Measurements from ENCODE around the gene PGAP6. TPM values are rescaled to one million over a fixed set of nuclear protein-coding genes. Genes with fewer than 3 reads are reported as not detected.

Gene PGAP6
- total and polyA plus RNA-seq, 2 of the 13 experiments (the other 11 are each of a cell fraction or from before 2014, with no cell fraction given): 52.7 to 136 TPM

- TF ChIP-seq SNAPC4 (CRISPR knock-in tag; IDR thresholded peaks at IDR 0.05) (no peak), MXI1 (IDR thresholded peaks at IDR 0.05; ENCODE audit: borderline replicate concordance, low read depth, low read length) (0 out of 3 replicates have a peak, but pooled peaks have one; percentile 6), SP1 (IDR thresholded peaks at IDR 0.05) (no peak), SP1 (CRISPR knock-in tag; IDR thresholded peaks at IDR 0.05) (no peak)
Measured at GRCh38 chr16:424623-425081, 42.9 kb upstream of the PGAP6 start (continued).

- peaks cover 16% of the 10 kb centered on the region for H4K20me1 ChIP-seq (ENCODE audit: insufficient read depth, low read length)
- H3K9ac ChIP-seq (ENCODE audit: insufficient read depth, low read depth, low read length): peak overlapping the region; percentile 68; the same call in 1 of the 2 replicates
- in situ Hi-C loops (cut with HindIII; ENCODE audit: extremely low pct_ligation_motif_present, low pct_unique_long_range_greater_than_20kb) (no loop called here), intact Hi-C loops (cut with micrococcal nuclease; ENCODE audit: unreplicated experiment) (loop anchor here (2.0 kb wide), 1 partner anchor 19 kb away; no protein-coding TSS in a partner anchor)
- H3K36me3 ChIP-seq (replicated peaks in 1 of 2; ENCODE audit: control insufficient read depth in 1 of 2, insufficient read depth in 2 of 2, low read length in 2 of 2): no peaks in the 10 kb centered on the region
- FAIRE-seq: no peak
- H3K9me3 ChIP-seq (ENCODE audit: low read length): no peaks in the 10 kb centered on the region
- peaks cover 40% of the 10 kb centered on the region for H3K4me1 ChIP-seq (ENCODE audit: insufficient read depth, low read length)
- TSS peak; percentile 72 for BruUV-seq (replicated peaks)
- no peak overlapping the region for H2AFZ ChIP-seq (ENCODE audit: low read length)
- 1% methylated on average over 15 of the region's 20 CpGs for WGBS (ENCODE audit: low lambda C conversion rate)
- peak overlapping the region; percentile 98 for H3K4me2 ChIP-seq (ENCODE audit: low read depth, low read length)
- ChIA-PET POLR2A (interaction anchor here (1.2 to 3.1 kb wide), 4 partner anchors 12 to 50 kb away, joined by 3 to 21 read pairs (median 13); partner anchors contain the start of gene DECR2), CTCF (ENCODE audit: low intra/inter-chr PET ratio, low total read pairs) (no interaction called here)
- no peaks in the 10 kb centered on the region; a peak in 1 of 5 replicates for H3K27me3 ChIP-seq (ENCODE audit: control insufficient read depth in 1 of 2, insufficient read depth in 2 of 2, low read length in 2 of 2)
- H3K79me2 ChIP-seq (ENCODE audit: insufficient read depth, low read length): peaks cover 27% of the 10 kb centered on the region
- H3K27ac ChIP-seq (ENCODE audit: extremely low read length, insufficient read depth, low read length): no peak overlapping the region
- ATAC-seq: peak; percentile 58
- peak; percentile 30 for DNase-seq (ENCODE audit: low spot score)
- peak overlapping the region; percentile 66 to 95 (median 87) for H3K4me3 ChIP-seq (replicated peaks in 1 of 3; ENCODE audit: insufficient read depth in 1 of 3, low read depth in 2 of 3, low read length in 3 of 3)
- TF ChIP-seq ZNF34 (CRISPR knock-in tag; IDR thresholded peaks at IDR 0.05; ENCODE audit: borderline replicate concordance) (no peak), ZFP36L1 (CRISPR knock-in tag; IDR thresholded peaks at IDR 0.05) (no peak), ETV6 (CRISPR knock-in tag; conservative IDR thresholded peaks at IDR 0.05) (no peak), PCBP1 (IDR thresholded peaks at IDR 0.05; ENCODE audit: borderline replicate concordance, low read depth, low read length) (no peak), ADNP (CRISPR knock-in tag; IDR thresholded peaks at IDR 0.05) (no peak), LCORL (IDR thresholded peaks at IDR 0.05) (no peak), LCORL (CRISPR knock-in tag; IDR thresholded peaks at IDR 0.05) (no peak), FIP1L1 (IDR thresholded peaks at IDR 0.05; ENCODE audit: borderline replicate concordance, insufficient read depth, low read depth, low read length) (no peak), ZNF639 (CRISPR knock-in tag; conservative IDR thresholded peaks at IDR 0.05) (0 out of 2 replicates have a peak, but pooled peaks have one; percentile 15), JUND (CRISPR knock-in tag; IDR thresholded peaks at IDR 0.05) (peak; percentile 40; the same call in 1 of the 2 replicates), KLF16 (CRISPR knock-in tag; IDR thresholded peaks at IDR 0.05) (peak in 1 of 2 experiments; percentile 35; a peak in 1 of 4 replicates), ZNF263 (CRISPR knock-in tag; IDR thresholded peaks at IDR 0.05) (0 out of 2 replicates have a peak, but pooled peaks have one; percentile 6), ISX (CRISPR knock-in tag; conservative IDR thresholded peaks at IDR 0.05) (no peak), DNMT1 (CRISPR knock-in tag; IDR thresholded peaks at IDR 0.05) (no peak)
Measured at GRCh38 chr16:424033-424622, 42.4 kb upstream of the PGAP6 start.
